IMR-90 (cell line): ENCODE measurements around the gene AKR1C2.
"Not testable (repeated sequence)": the region's sequence is repeated elsewhere in the genome, so short reads cannot be mapped to it uniquely, and the experiment has no call there.

ENCODE experiments used
- CEBPB ChIP-seq: IDR thresholded peaks from 2 replicates; pipeline ENCODE4 v1.6.1; 2012; ENCODE audit warnings: low read depth, low read length, improper control_type of control experiment
- POLR2A ChIP-seq: IDR thresholded peaks from 2 replicates; pipeline ENCODE4 v1.6.1; 2012; ENCODE audit warnings: mild to moderate bottlenecking, low read depth, low read length
- RAD21 ChIP-seq: IDR thresholded peaks from 2 replicates; pipeline ENCODE4 v1.6.1; 2012; ENCODE audit warnings: low read length, improper control_type of control experiment
- RFX5 ChIP-seq: IDR thresholded peaks from 2 replicates; pipeline ENCODE4 v1.8.0; 2012; ENCODE audit warnings: low read depth, mild to moderate bottlenecking, low read length, moderate library complexity
- TF ChIP-seq, protein P1 (sequence below): conservative IDR thresholded peaks from 2 replicates; pipeline ENCODE4 v1.5.1; 2012; ENCODE audit warnings: mild to moderate bottlenecking, low read depth, low read length, improper control_type of control experiment

DNA sequence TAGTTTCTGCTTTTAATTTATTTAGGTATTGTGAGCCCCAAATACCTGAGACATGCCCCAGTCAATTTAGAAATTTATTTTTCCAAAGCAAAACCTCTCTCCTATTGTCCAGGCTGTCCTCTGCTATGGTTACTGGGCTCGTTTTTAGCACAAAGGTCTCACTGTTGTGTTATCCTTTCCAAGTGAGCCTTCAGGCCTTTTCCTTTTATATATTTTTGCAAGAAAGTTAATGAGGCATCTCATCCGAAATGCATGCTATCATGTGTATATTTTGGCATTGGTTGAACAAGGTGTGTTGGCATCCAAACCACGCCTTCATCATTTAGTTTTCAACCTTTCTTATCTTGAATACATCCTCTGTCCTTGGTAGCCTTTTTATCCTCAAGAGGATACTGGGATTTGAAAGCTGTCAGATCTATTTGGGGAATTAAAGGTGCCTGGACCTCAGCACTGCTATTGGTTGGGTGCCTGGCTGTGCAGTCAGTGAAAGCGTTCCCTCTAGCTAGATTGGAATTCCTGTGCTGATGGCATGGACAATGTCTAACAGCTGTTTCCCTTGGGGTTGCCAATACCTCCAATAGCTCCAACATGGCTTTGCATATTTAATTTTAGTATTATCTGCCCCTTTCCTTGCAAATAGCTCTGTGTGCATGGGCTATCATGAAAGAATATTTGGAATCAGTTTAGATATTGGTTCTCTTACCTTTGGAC is 10.7 kb upstream of the AKR1C2 start:
- TF ChIP-seq, protein P1, sequence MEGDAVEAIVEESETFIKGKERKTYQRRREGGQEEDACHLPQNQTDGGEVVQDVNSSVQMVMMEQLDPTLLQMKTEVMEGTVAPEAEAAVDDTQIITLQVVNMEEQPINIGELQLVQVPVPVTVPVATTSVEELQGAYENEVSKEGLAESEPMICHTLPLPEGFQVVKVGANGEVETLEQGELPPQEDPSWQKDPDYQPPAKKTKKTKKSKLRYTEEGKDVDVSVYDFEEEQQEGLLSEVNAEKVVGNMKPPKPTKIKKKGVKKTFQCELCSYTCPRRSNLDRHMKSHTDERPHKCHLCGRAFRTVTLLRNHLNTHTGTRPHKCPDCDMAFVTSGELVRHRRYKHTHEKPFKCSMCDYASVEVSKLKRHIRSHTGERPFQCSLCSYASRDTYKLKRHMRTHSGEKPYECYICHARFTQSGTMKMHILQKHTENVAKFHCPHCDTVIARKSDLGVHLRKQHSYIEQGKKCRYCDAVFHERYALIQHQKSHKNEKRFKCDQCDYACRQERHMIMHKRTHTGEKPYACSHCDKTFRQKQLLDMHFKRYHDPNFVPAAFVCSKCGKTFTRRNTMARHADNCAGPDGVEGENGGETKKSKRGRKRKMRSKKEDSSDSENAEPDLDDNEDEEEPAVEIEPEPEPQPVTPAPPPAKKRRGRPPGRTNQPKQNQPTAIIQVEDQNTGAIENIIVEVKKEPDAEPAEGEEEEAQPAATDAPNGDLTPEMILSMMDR, result not testable (repeated sequence)
- not testable (repeated sequence) for TF ChIP-seq POLR2A, CEBPB, RFX5, RAD21
